Stimulated activated memory B cell treated with anti-CD40 and anti-IgM and Interleukin-4, amounts not matched to agents 10 μg/mL and 1 μg/mL and 100 μg/mL, for 72 hours (primary cell): ENCODE results near the gene CEP350.

Source experiments
- ATAC-seq: fragments of 150-1000 bp; cut with Tn5 transposase; 2 replicates; pipeline ENCODE4 v1.10.0; 2021
- H3K27ac Mint-ChIP-seq: one replicate; pipeline ENCODE4 v1.8.0; 2022; ENCODE audit warnings: mild to moderate bottlenecking, mixed read lengths
- H3K27me3 Mint-ChIP-seq: one replicate; pipeline ENCODE4 v1.8.0; 2022; ENCODE audit warnings: mixed read lengths
- H3K36me3 Mint-ChIP-seq: one replicate; pipeline ENCODE4 v1.8.0; 2022; ENCODE audit warnings: mixed read lengths
- H3K4me1 Mint-ChIP-seq: one replicate; pipeline ENCODE4 v1.8.0; 2022; ENCODE audit warnings: mixed read lengths
- H3K4me3 Mint-ChIP-seq: one replicate; pipeline ENCODE4 v1.8.0; 2022; ENCODE audit warnings: mild to moderate bottlenecking, moderate library complexity, mixed read lengths
- H3K9me3 Mint-ChIP-seq: one replicate; pipeline ENCODE4 v1.8.0; 2022; ENCODE audit warnings: mixed read lengths

The CEP350 gene

DNA sequence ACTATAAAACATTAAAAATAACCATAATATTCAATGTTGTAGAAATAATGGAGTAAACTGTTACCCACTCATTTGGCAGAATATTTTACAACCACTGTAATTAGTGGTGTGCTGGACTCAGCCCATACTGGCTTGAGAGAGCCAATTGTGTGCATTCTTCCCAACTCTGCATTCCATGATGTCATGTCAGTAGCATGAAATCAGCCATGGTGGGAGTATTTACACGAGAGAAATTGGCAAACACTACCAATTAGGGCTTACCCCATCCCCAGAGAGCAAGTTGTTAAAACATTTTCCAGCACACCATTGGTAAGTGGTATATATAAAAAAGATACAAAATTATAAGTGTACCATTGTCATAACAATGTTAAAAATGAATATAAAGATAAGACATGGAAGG lies 180.9 kb downstream of the CEP350 start:
- Mint-ChIP-seq H3K4me1 (no peaks in the 10 kb centered on the region), H3K27ac (no peak overlapping the region), H3K4me3 (no peak overlapping the region), H3K27me3 (peaks cover 56% of the 10 kb centered on the region), H3K36me3 (no peaks in the 10 kb centered on the region), H3K9me3 (peaks cover 3% of the 10 kb centered on the region)
- ATAC-seq = no peak

DNA sequence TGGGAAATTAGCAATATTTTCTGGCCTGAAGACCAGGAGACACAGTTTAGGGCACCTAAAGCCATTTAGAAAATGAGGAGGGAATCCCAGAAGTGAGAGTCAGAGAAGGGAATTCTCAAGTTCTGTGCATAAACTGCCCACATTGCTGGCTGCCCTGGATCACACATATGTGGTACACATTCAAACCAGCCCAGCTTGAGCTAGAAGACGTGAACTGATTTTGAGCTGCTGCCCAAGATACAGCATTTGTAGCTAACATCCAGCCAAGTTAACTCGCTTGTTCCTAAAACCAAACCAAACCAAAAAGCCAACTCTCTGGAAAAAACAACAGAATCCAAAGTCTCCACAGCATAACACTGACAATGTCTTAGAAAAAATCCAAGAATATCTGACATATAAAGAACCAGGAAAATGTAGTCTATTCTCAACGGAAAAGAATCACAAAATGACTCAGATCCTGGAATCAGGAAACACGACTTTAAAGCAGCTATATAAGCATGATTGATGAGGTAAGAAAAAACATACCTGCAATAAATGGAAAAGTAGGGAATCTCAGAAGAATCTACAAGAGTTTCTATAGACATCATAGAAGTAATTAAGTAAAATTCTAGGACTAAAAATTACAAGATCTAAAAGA lies 181.8 kb downstream of the CEP350 start:
- Mint-ChIP-seq H3K27me3 (peaks cover 46% of the 10 kb centered on the region), H3K27ac (no peak overlapping the region), H3K4me1 (no peaks in the 10 kb centered on the region), H3K4me3 (no peak overlapping the region), H3K36me3 (no peaks in the 10 kb centered on the region), H3K9me3 (peaks cover 3% of the 10 kb centered on the region)
- ATAC-seq = no peak

DNA sequence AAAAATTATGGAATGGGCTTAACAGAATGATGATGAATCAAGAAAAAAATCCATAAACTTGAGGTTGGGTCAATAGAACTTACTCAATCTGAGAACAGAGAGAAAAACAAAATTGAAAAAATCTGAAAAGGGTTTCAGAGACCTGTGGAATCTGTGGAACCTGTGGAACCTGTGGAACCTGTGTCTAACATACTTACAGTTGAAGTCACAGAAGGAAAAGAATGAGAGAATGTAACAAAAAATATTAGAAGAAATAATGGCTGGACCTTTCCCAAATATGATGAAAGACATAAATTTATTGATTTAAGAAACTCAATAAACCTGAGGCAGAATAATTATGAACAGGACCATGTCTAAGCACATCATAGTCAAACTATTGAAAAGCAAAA lies 182.4 kb downstream of the CEP350 start:
- no peaks in the 10 kb centered on the region for H3K4me1 Mint-ChIP-seq
- peaks cover 3% of the 10 kb centered on the region for H3K9me3 Mint-ChIP-seq
- no peaks in the 10 kb centered on the region for H3K36me3 Mint-ChIP-seq
- peaks cover 41% of the 10 kb centered on the region for H3K27me3 Mint-ChIP-seq
- ATAC-seq = no peak
- no peak overlapping the region for H3K4me3 Mint-ChIP-seq
- H3K27ac Mint-ChIP-seq = no peak overlapping the region

DNA sequence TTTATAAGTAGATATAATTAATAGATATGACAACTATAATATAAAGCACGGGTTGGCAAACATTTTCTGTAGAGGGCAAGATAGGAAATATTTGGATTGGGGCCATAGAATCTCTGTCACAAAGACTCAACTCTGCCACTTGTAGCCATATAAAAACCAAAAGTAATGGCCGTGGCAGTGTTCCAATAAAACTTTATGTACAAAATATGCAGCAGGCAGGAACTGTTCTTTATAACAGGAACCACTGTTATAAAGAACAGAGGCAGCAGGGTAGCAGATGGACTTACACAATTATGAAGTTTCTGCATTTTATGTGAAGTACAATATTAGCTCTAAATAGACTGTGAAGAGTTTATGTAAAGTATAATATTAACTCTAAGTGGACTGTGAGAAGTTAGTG lies 183.2 kb downstream of the CEP350 start:
- H3K9me3 Mint-ChIP-seq = peaks cover 3% of the 10 kb centered on the region
- no peaks in the 10 kb centered on the region for H3K4me1 Mint-ChIP-seq
- H3K27me3 Mint-ChIP-seq = peaks cover 33% of the 10 kb centered on the region
- H3K4me3 Mint-ChIP-seq = no peak overlapping the region
- ATAC-seq = no peak
- no peak overlapping the region for H3K27ac Mint-ChIP-seq
- H3K36me3 Mint-ChIP-seq = no peaks in the 10 kb centered on the region

DNA sequence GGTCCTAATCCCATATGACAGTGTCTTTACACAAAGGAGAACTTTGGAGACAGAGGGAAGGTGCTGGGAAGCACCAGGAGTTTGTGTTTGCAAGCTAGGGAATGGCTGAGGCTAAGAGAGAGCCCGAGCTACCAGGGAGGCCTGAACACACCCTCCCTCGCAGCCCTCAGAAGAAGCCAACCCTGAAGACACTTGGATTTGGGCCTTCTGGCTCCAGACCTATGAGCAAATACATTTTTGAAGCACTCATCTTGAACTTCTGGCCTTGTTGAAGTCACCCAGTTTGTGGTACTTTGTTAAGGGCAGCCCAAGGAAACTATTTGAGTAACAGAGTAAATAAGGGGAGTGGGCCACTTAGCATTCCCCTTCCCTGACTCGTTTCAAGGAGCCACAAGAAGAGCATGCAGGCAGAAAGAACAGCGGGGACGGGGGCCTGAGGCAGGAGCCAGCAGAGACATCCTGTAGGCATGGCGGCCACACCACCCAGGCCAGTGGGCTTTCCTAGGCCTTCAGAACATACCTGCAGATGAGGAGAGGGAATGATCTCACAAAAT lies 186.8 kb downstream of the CEP350 start:
- Mint-ChIP-seq H3K9me3 (peaks cover 2% of the 10 kb centered on the region), H3K4me1 (no peaks in the 10 kb centered on the region), H3K4me3 (no peak overlapping the region), H3K27ac (no peak overlapping the region), H3K27me3 (peaks cover 16% of the 10 kb centered on the region), H3K36me3 (no peaks in the 10 kb centered on the region)
- no peak for ATAC-seq

DNA sequence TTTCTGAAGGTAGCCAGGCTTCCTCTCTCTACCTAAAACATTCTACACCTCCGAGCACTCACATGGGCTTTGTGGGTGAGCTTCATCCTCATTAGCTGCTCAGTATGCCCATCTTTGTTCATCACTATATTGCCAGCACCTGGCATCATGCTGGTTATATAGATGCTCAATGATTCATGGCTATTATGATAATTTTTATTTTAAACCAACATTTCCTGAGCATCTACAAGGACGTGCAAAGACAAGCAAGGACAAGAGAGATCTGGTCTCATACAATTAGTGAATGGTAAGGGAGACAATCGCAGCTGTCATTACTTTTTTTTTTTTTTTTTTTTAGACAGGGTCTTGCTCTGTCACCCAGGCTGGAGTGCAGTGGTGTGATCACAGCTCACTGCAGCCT lies 188.7 kb downstream of the CEP350 start:
- ATAC-seq = no peak
- no peaks in the 10 kb centered on the region for H3K9me3 Mint-ChIP-seq
- H3K27me3 Mint-ChIP-seq = peaks cover 8% of the 10 kb centered on the region
- H3K36me3 Mint-ChIP-seq = no peaks in the 10 kb centered on the region
- no peak overlapping the region for H3K4me3 Mint-ChIP-seq
- no peak overlapping the region for H3K27ac Mint-ChIP-seq
- H3K4me1 Mint-ChIP-seq = no peaks in the 10 kb centered on the region

DNA sequence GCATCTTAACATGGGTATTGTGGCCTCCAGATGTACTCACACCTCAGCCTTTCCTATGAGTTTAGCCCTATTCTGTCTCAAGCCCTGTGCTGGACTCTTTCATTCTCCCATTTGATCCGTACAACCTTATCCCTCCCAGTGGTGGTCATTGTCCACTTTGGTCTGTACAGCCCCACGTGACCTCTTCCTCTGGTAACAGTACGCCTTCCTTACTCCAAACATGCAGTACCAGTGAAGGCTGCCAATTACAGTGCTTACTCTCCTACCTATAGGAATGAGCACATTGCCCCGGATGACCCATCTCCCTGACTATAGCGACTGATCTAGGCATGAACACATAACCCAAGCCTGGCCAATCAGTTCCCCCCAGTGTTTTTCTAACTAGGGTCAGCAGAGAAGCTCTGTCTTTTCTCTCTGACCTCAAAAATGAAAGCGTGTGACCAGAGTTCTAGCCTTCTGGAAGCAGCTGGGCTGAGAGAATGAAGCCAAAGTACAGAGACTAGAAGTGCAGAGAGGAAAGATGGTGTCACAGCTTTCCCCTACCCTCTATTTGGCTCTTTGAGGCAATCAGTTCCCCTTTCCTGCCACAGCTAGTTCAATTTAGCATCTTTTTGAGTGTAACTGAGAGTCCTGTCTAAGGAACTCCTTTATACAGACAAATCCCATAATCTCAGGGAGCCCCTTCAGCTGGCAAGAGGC lies 190.2 kb downstream of the CEP350 start:
- Mint-ChIP-seq H3K9me3 (no peaks in the 10 kb centered on the region), H3K4me1 (no peaks in the 10 kb centered on the region), H3K27me3 (peaks cover 2% of the 10 kb centered on the region), H3K4me3 (no peak overlapping the region), H3K27ac (no peak overlapping the region), H3K36me3 (no peaks in the 10 kb centered on the region)
- no peak for ATAC-seq

DNA sequence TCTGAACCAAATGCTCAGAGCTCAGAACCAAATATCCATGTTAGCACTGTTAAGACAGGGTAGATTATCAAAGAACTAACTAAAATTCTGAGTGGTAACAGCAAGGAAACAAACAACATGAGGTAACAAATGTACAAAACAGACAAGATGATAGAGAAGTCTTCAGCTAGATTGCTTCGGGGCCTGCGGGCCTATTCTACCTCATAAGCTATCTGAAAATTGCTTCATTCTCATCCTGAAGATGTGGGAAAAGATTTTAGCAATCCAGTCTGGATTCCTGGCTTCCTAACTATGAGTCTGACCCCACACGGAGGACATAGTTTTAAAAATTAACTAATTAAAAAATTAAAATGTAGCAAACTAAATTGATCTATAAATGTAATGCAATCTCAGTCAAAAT lies 190.8 kb downstream of the CEP350 start:
- no peaks in the 10 kb centered on the region for H3K27me3 Mint-ChIP-seq
- no peak overlapping the region for H3K27ac Mint-ChIP-seq
- H3K4me3 Mint-ChIP-seq = no peak overlapping the region
- no peak for ATAC-seq
- H3K4me1 Mint-ChIP-seq = no peaks in the 10 kb centered on the region
- H3K36me3 Mint-ChIP-seq = no peaks in the 10 kb centered on the region
- no peaks in the 10 kb centered on the region for H3K9me3 Mint-ChIP-seq

DNA sequence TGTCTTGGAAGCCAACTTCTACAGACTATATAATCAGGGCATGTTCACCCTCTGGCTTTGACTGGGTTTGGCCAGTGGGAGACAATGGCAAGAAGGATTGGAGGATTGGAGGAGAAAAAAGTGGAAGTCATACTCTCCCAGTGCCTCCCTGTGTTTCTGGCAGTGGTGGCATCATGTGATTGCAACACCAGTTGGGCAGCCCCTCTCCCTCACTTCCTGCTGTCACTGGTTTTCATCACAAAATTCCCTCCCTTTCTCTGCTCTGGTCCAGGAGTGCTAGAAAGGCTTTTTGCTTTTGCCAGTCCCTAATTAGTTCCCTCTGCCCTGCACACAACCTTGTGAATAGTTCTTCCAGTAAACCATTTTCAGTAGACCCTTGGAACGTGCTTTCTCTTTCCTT lies 196.4 kb downstream of the CEP350 start:
- Mint-ChIP-seq H3K36me3 (peaks cover 6% of the 10 kb centered on the region), H3K27me3 (no peaks in the 10 kb centered on the region), H3K4me3 (no peak overlapping the region), H3K27ac (no peak overlapping the region), H3K4me1 (peaks cover 15% of the 10 kb centered on the region), H3K9me3 (no peaks in the 10 kb centered on the region)
- no peak for ATAC-seq

DNA sequence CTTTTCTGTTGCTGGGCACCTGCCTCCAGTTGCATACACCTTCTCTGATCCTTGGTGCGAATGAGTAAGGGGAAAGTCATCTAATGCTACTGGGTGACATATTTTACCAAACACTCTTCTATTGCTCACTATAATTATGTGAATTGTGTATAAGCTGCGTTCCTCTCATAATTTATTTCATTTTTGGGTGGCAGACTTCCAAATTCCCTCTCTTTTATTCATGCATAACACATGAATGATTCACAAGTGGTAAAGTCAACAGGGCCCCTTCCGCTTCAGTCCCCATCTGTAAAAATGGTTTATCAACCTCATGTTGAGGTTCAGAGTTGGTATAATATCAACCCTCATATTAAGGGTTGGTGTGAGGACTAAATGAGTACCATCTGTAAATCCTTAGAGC lies 196.9 kb downstream of the CEP350 start:
- H3K4me1 Mint-ChIP-seq = peaks cover 20% of the 10 kb centered on the region
- no peak overlapping the region for H3K27ac Mint-ChIP-seq
- ATAC-seq = no peak
- H3K9me3 Mint-ChIP-seq = no peaks in the 10 kb centered on the region
- H3K4me3 Mint-ChIP-seq = no peak overlapping the region
- H3K36me3 Mint-ChIP-seq = peaks cover 9% of the 10 kb centered on the region
- no peaks in the 10 kb centered on the region for H3K27me3 Mint-ChIP-seq

DNA sequence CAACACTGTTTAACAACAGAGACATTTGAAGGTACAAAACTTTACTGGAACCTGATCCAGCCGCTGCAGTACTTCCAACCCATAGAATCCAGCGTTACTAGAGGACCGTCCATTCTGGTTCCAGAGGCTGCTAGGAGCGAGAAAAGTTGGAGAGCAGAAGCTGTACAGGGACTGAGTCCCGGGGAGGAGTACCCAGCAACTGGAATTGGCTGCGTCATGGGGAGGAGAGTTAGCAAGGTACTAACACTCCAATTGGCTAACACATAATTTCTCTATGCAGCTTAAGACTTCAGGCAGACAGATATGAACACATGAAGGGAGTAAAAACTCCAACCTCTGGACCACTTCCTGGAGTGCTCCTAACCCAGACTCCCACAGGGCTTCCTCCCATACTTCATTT lies 198.0 kb downstream of the CEP350 start:
- H3K4me1 Mint-ChIP-seq = peaks cover 31% of the 10 kb centered on the region
- H3K4me3 Mint-ChIP-seq = no peak overlapping the region
- H3K27me3 Mint-ChIP-seq = no peaks in the 10 kb centered on the region
- no peak overlapping the region for H3K27ac Mint-ChIP-seq
- no peak for ATAC-seq
- no peaks in the 10 kb centered on the region for H3K9me3 Mint-ChIP-seq
- H3K36me3 Mint-ChIP-seq = peaks cover 20% of the 10 kb centered on the region

DNA sequence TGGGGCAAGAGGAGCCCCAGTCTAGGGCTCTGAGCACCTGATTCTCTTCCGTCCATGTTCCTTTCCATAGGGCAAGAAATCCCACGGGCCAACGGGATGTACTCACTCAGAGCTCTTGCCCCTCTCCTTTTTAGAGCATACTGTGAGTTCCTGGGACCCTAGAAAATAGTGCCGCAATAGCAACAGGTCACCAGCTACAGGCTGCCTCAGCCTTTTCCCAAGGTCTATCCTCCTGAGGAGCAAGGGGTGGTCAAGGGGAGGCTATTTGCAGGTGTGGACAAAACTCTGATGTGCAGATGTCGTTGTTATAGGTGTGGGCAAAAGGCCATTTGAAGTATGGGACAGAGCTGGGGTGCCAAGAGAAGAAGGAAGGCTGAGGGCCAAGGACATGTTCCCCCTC lies 198.4 kb downstream of the CEP350 start:
- H3K27me3 Mint-ChIP-seq = no peaks in the 10 kb centered on the region
- ATAC-seq = no peak
- H3K4me3 Mint-ChIP-seq = no peak overlapping the region
- peaks cover 36% of the 10 kb centered on the region for H3K4me1 Mint-ChIP-seq
- H3K9me3 Mint-ChIP-seq = no peaks in the 10 kb centered on the region
- H3K36me3 Mint-ChIP-seq = peaks cover 24% of the 10 kb centered on the region
- H3K27ac Mint-ChIP-seq = no peak overlapping the region

DNA sequence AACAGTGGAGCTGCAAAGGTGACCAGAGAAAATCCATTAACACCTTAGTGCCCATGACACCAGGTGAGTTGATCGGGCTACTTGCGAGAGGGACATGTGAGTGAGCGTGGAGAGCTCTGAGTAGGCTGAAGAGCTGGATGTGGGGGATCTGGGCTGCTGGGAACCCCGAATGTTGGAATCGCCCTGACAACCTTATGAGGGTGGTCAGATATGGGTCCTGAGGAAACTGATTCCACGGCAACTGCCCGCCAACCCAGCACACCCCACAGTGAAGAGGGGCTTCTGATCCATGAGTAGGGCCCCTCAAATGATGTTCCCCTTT lies 199.4 kb downstream of the CEP350 start:
- Mint-ChIP-seq H3K4me1 (peaks cover 43% of the 10 kb centered on the region), H3K4me3 (peak overlapping the region; percentile 82)

DNA sequence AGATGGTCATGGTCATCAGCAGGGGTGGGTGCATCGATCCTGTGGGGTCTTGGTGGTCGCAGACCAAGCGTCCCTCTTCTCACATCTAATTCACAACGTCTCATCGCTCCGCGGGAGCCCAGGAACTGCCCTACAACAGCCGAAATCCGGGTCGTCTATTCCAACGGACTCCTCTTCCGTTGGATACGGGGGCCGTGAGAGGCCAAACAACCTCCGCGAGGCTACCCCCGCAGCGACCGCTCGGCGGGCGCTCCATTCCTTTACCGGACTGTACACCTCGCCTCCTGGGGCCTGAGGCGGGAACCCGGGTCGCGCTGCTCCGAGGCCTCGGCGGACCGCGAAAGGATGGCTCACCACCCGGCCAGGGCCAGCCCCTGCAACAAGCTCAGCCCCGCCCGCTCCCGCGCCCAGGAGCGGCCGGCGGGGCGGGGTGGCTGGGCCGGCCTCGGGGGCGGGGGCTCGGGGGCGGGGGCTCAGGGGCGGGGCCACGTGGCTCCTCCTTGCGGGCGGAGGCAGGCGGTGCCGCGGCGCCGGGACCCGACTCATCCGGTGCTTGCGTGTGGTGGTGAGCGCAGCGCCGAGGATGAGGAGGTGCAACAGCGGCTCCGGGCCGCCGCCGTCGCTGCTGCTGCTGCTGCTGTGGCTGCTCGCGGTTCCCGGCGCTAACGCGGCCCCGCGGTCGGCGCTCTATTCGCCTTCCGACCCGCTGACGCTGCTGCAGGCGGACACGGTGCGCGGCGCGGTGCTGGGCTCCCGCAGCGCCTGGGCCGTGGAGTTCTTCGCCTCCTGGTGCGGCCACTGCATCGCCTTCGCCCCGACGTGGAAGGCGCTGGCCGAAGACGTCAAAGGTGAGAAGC lies 199.9 kb downstream of the CEP350 start, which contains the start of gene QSOX1:
QSOX1 (plus strand) TSS at position 545 of the 857 bp plus-strand sequence; CDS start at position 584, 39 bp downstream.
- no peaks in the 10 kb centered on the region for H3K9me3 Mint-ChIP-seq
- H3K4me3 Mint-ChIP-seq = peak within 1 kb of the TSS; percentile 91
- peaks cover 49% of the 10 kb centered on the region for H3K4me1 Mint-ChIP-seq
- no peaks in the 10 kb centered on the region for H3K27me3 Mint-ChIP-seq
- peak; percentile 95 for ATAC-seq
- H3K27ac Mint-ChIP-seq = peak within 1 kb of the TSS; percentile 91
- peaks cover 39% of the 10 kb centered on the region for H3K36me3 Mint-ChIP-seq

More for the DNA sequence above, 199.4 kb downstream of the CEP350 start:
- Mint-ChIP-seq H3K9me3 (no peaks in the 10 kb centered on the region), H3K27me3 (no peaks in the 10 kb centered on the region), H3K27ac (peak overlapping the region; percentile 91), H3K36me3 (peaks cover 33% of the 10 kb centered on the region)
- ATAC-seq = no peak

DNA sequence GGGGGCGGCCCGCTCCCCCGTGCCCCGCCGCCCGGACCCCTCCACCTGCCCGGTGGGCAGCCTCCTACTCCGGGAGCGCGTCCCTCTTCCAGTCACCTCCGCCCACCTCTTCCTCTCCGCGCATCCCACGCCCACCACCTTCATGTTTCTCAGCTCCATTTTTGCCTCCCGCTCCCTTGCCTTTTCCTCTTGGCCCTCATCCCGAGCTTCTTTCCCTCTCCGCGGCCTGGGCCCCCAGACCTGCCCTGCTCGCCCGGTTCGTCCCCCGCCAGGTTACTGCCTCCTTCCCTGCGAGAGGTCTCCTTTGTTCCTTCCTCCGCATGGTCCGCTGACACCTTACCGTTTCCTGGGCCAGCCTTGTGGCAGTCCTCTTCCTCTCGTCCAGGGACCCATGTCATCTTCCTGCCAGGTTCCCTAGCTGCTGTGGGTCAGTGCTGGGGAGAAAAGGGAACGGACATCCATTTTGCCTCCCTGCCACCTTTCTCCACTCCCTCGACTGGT lies 200.6 kb downstream of the CEP350 start:
- Mint-ChIP-seq H3K27me3 (no peaks in the 10 kb centered on the region), H3K27ac (peak overlapping the region; percentile 91)
- peak; percentile 2 for ATAC-seq

More for the DNA sequence above, 200.6 kb downstream of the CEP350 start:
- peaks cover 42% of the 10 kb centered on the region for H3K36me3 Mint-ChIP-seq
- peak overlapping the region; percentile 91 for H3K4me3 Mint-ChIP-seq
- H3K4me1 Mint-ChIP-seq = peaks cover 56% of the 10 kb centered on the region
- no peaks in the 10 kb centered on the region for H3K9me3 Mint-ChIP-seq
